Heart left ventricle (tissue), 13 donors: ENCODE data around the gene LYVE1.

Experiments
- CTCF ChIP-seq, 12 donors: fragments of 200-600 bp; sonication (generic) in 4 of 12; IDR thresholded peaks; one replicate each; pipeline versions ENCODE4 v1.5.0 to v1.8.0; 2018 to 2022; ENCODE audit warnings: antibody characterized with exemption in 12 of 12, mild to moderate bottlenecking in 5 of 12
- POLR2A ChIP-seq, 2 donors: fragments of 450-650 bp; IDR thresholded peaks; one replicate each; pipeline ENCODE4 v1.6.1; 2017; ENCODE audit warnings: antibody characterized with exemption in 2 of 2, mild to moderate bottlenecking in 2 of 2, moderate library complexity in 2 of 2
- donor health status: ischemic (EF 13 %, LVEDD 7.1; RV severe dilation, severe dysfunction).
- donor health status: DM: no; HTN: yes; CAD: no.
- donor health status: DM: no; HTN: no; CAD: no.
- donor health status: ischemic (EF 25% LVEDD 6.9; RV normal size, moderate dysfunction).
- donor health status: ischemic (EF 25% LVEDD 5.7; RV mildly dilated, moderate dysfunction).
- donor health status: ischemic (EF 35%, LVEDD 5.7; RV mildly dilated, moderate dysfunction).
- donor health status: nonischemic (EF 11% LVEDD 7.7; RV severe dilation, severe dysfunction).
- donor health status: DM: yes; HTN: yes; CAD: no.
- donor health status: PGD.
- donor health status: ischemic (EF 29% LVEDD 5.4; RV normal size, mild dysfunction).
- donor health status: nonischemic (EF 23%, LVEDD 6.1; RV moderate dilation, normal function).

GRCh38 chr11:10600570-10601248, 32.2 kb upstream of the LYVE1 start:
- TF ChIP-seq CTCF (IDR thresholded peaks at IDR 0.05) = no peak
- no peak for TF ChIP-seq POLR2A (IDR thresholded peaks at IDR 0.05)
